Brain microvascular endothelial cell (primary cell): Measurements from ENCODE around the gene DYNLT4.

ENCODE experiments used
- DNase-seq: peaks from one replicate; pipeline ENCODE4 v3.0.0-alpha.2; 2020
- H3K27ac ChIP-seq: fragments of 250-450 bp; sonication (Bioruptor Pico); 2 replicates; pipeline ENCODE4 v1.5.1; 2020; ENCODE audit warnings: mild to moderate bottlenecking, moderate library complexity
- H3K27me3 ChIP-seq: fragments of 250-450 bp; sonication (Bioruptor Pico); replicated peaks from 2 replicates; pipeline ENCODE4 v1.5.1; 2020; ENCODE audit warnings: mild to moderate bottlenecking
- H3K36me3 ChIP-seq: fragments of 250-450 bp; sonication (Bioruptor Pico); replicated peaks from 2 replicates; pipeline ENCODE4 v1.5.1; 2020; ENCODE audit warnings: mild to moderate bottlenecking
- H3K4me3 ChIP-seq: 2 replicates; pipeline ENCODE4 v1.5.1; 2011; ENCODE audit warnings: low read depth, mild to moderate bottlenecking, control low read depth, low read length, moderate library complexity
- in situ Hi-C: cut with HindIII; loops from 2 replicates; pipeline ENCODE4 v1.10.0; 2017; ENCODE audit warnings: low sequenced_read_pairs, low pct_ligation_motif_present
- TF ChIP-seq, protein P1 (sequence below): IDR thresholded peaks from 2 replicates; pipeline ENCODE4 v1.5.1; 2011; ENCODE audit warnings: low read depth, mild to moderate bottlenecking, moderate library complexity, low read length, control low read depth, inconsistent platforms; ENCODE audit errors: missing control alignments

DYNLT4 gene

DNA sequence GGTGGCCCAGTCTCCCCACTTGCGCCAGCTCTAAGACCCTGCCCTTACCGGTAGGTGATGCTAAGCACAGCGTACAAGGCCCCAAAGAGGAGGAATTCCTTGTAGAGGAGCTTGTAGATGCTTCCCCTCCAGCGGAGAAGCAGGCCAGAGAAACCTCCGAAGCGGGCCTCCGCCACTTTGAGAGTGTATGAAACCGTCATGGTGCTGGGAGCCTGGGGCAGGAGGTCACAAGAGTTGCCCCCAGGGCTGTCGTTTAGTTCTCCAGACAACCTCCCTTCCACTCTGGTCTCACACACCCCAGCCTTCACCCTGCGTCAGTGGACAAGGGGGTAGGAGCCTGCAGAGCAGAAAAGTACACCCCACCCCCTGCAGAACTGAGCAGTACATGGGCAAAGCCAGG lies 19.6 kb downstream of the DYNLT4 start:
- Histone ChIP-seq H3K27ac (no peak overlapping the region), H3K4me3 (no peak overlapping the region), H3K27me3 (no peaks in the 10 kb centered on the region), H3K36me3 (no peaks in the 10 kb centered on the region)
- TF ChIP-seq, protein P1, sequence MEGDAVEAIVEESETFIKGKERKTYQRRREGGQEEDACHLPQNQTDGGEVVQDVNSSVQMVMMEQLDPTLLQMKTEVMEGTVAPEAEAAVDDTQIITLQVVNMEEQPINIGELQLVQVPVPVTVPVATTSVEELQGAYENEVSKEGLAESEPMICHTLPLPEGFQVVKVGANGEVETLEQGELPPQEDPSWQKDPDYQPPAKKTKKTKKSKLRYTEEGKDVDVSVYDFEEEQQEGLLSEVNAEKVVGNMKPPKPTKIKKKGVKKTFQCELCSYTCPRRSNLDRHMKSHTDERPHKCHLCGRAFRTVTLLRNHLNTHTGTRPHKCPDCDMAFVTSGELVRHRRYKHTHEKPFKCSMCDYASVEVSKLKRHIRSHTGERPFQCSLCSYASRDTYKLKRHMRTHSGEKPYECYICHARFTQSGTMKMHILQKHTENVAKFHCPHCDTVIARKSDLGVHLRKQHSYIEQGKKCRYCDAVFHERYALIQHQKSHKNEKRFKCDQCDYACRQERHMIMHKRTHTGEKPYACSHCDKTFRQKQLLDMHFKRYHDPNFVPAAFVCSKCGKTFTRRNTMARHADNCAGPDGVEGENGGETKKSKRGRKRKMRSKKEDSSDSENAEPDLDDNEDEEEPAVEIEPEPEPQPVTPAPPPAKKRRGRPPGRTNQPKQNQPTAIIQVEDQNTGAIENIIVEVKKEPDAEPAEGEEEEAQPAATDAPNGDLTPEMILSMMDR = no peak
- DNase-seq = no peak
- in situ Hi-C loops = no loop called here

DNA sequence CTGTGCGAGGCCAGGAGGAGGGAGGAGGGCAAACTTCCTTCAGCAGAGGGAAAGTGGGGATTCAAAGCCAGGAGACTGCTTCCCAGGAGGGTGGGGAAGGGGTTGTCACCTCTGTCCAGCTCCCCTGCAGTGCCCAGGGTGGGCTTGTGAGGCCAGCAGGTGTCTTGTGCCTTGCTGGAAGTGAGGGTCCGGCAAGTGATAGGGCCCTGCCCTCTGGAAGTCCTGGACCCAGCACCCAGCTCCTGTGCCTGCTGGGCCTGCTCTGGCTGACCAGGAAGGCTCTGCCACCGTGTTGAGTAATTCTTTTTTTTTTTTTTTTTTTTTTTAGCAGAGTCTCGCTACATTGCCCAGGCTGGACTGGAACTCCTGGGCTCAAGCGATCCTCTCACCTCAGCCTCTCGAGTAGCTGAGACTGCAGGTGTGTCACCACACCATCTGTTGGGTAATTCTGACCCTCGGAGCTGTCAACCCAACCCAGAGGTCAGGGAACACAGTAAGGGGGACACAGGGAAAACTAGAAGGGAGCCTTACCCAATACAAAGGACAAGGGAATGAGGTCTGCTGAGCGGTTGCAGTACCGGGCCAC lies 20.2 kb downstream of the DYNLT4 start:
- DNase-seq = no peak
- H3K27me3 ChIP-seq = no peaks in the 10 kb centered on the region
- H3K4me3 ChIP-seq = no peak overlapping the region
- in situ Hi-C loops = no loop called here
- H3K27ac ChIP-seq = no peak overlapping the region
- no peaks in the 10 kb centered on the region for H3K36me3 ChIP-seq
- TF ChIP-seq, protein P1 = no peak

DNA sequence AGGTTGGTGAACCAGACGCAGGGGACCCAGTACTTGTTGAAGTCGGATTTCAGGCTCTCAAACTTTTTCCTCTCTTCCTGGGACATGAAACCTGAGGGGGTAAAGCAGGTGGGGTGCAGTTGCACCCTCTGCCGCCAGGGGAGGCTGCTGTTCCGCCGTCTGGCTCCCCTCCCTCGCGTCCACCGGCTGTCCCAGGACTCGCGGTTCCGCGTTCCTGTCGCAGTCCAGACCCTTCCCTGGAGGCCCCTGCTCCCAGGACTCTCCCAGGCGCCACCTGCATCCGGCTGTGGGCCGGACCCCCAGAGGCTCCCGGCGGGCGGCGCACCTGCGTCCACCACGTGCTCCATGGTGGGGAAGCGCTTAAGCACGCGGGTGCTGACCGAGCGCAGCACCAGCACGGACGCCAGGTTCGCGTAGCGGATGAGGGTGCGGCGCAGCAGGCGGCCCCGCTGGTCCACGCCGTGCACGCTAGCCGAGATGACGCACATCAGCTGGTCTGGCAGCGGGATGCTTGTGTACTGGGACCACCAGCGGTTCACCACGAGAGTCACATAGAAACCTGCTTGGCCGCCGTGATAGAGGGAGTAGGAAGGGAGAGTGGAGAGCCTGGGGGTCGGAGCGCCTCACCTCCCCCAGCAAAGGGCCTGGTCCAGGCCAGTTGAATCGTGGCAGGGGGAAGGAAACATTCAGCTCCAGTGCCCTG lies 20.9 kb downstream of the DYNLT4 start:
- no peaks in the 10 kb centered on the region for H3K36me3 ChIP-seq

DNA sequence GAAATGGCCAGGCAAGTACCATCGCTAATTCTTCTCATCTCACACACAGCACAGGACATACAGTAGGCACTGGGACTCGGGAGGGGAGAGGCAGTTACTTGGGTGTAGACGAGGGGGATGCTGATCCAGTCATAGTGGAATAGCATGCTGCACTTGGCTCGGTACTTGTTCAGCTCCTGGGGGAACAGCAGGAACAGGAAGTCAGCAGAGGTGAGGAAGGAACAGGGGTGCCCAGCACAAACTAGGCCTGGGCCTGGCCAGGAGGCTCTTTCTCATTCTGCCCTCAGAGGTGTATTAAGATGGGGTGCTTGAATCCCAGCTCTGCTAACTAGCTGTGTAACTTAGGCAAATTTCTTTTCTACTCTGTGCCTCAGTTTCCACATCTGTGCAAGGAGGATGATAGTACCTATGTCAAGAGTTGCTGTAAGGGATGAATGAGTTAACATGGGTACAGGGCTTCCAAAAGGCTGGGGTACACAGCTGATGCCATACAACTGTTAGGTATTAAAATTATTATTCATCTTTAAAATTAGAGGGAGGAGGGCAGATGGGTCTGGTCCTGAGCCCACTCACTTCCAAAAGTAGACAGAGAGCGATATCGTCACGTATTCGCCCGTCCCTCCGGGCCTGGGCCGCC lies 21.5 kb downstream of the DYNLT4 start:
- DNase-seq = no peak
- Histone ChIP-seq H3K4me3 (peak overlapping the region; percentile 54), H3K27me3 (no peaks in the 10 kb centered on the region), H3K36me3 (peaks cover 6% of the 10 kb centered on the region), H3K27ac (no peak overlapping the region)
- TF ChIP-seq, protein P1 = no peak
- in situ Hi-C loops = no loop called here

More for the DNA sequence above, 20.9 kb downstream of the DYNLT4 start:
- in situ Hi-C loops = no loop called here
- TF ChIP-seq, protein P1 = peak; percentile 99
- Histone ChIP-seq H3K27me3 (no peaks in the 10 kb centered on the region), H3K4me3 (peak overlapping the region; percentile 54), H3K27ac (peak overlapping the region; percentile 27)
- DNase-seq = peak; percentile 66

DNA sequence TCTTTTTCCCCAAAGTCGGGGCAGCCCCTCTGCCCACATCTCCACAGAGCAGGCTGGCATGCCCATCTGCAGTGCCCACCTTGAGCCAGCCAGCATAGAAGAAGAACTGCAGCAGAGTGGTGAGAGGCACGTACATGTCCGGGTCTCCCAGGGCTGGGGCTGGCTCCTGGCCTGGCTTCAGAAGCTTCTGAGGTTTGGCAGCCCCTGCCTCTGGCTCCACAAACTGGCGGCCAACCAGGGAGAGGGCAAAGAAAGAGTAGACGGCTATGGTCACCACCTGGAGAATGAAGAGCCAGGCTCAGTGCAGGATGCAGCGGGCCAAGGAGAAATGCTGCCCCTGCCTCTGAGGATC lies 22.1 kb downstream of the DYNLT4 start:
- in situ Hi-C loops = no loop called here
- Histone ChIP-seq H3K27ac (no peak overlapping the region), H3K27me3 (no peaks in the 10 kb centered on the region), H3K4me3 (no peak overlapping the region), H3K36me3 (peaks cover 11% of the 10 kb centered on the region)
- DNase-seq = no peak
- TF ChIP-seq, protein P1 = peak; percentile 0
